Activated CD4-positive, alpha-beta memory T cell treated with anti-CD3 and anti-CD28 coated beads for 36 hours (primary cell): ENCODE data around the gene PLXDC2. TPM values are rescaled to one million over a fixed set of nuclear protein-coding genes. Genes with fewer than 3 reads are reported as not detected.

ENCODE experiments used
- CTCF ChIA-PET: fragments of 350-600 bp; sonication (Branson Sonifier 250); formaldehyde crosslinking; loops from one replicate; lab custom pipeline; 2021; ENCODE audit warnings: antibody characterized with exemption, inconsistent platforms; lab: Charles Lee
- POLR2A ChIA-PET: fragments of 350-600 bp; sonication (Branson Sonifier 250); formaldehyde crosslinking; loops from one replicate; lab custom pipeline; 2021; ENCODE audit warnings: antibody characterized with exemption; lab: Charles Lee
- DNase-seq: peaks from one replicate; pipeline ENCODE4 v3.0.0-alpha.2; 2020
- H3K27ac Mint-ChIP-seq: one replicate; pipeline ENCODE4 v1.8.0; 2021; ENCODE audit warnings: mixed read lengths
- H3K27me3 Mint-ChIP-seq: one replicate; pipeline ENCODE4 v1.8.0; 2021; ENCODE audit warnings: mixed read lengths
- H3K36me3 Mint-ChIP-seq: one replicate; pipeline ENCODE4 v1.8.0; 2021; ENCODE audit warnings: mixed read lengths
- H3K4me1 Mint-ChIP-seq: one replicate; pipeline ENCODE4 v1.8.0; 2021; ENCODE audit warnings: low read depth, mixed read lengths
- H3K4me3 Mint-ChIP-seq: one replicate; pipeline ENCODE4 v1.8.0; 2021; ENCODE audit warnings: mild to moderate bottlenecking, mixed read lengths
- H3K9me3 Mint-ChIP-seq: one replicate; pipeline ENCODE4 v1.8.0; 2021; ENCODE audit warnings: mixed read lengths
- intact Hi-C: fragments of 100-400 bp; cut with micrococcal nuclease; formaldehyde crosslinking; loops from one replicate; pipeline ENCODE4 v1.15.1; 2023
- total RNA-seq, 2 experiments: library from RNA; stranded (reverse); gene quantifications; one replicate each; pipeline ENCODE4 v1.2.3, GENCODE V29; 2021

PLXDC2 gene
- total RNA-seq, 2 experiments from 2014 or later, result not detected

- no peaks in the 10 kb centered on the region for H3K27me3 Mint-ChIP-seq
- no peak for DNase-seq
- H3K27ac Mint-ChIP-seq, result no peak overlapping the region
- H3K4me1 Mint-ChIP-seq, result no peaks in the 10 kb centered on the region
- no peak overlapping the region for H3K4me3 Mint-ChIP-seq
- ChIA-PET CTCF (no interaction called here), POLR2A (no interaction called here)
- no peaks in the 10 kb centered on the region for H3K36me3 Mint-ChIP-seq
- peaks cover 23% of the 10 kb centered on the region for H3K9me3 Mint-ChIP-seq
- intact Hi-C loops, result no loop called here
These were observed 259.5 kb downstream of the PLXDC2 start for GRCh38 chr10:20075713-20076112.

GRCh38 chr10:20084451-20084850 lies 268.2 kb downstream of the PLXDC2 start:
- POLR2A ChIA-PET, result no interaction called here
- no peaks in the 10 kb centered on the region for H3K27me3 Mint-ChIP-seq

GRCh38 chr10:20085115-20085514 lies 268.9 kb downstream of the PLXDC2 start:
- POLR2A ChIA-PET, result no interaction called here
- Mint-ChIP-seq H3K27ac (no peak overlapping the region), H3K27me3 (no peaks in the 10 kb centered on the region), H3K4me1 (no peaks in the 10 kb centered on the region), H3K36me3 (no peaks in the 10 kb centered on the region), H3K9me3 (peaks cover 3% of the 10 kb centered on the region), H3K4me3 (no peak overlapping the region)
- CTCF ChIA-PET, result no interaction called here
- DNase-seq, result no peak
- intact Hi-C loops, result no loop called here

More at GRCh38 chr10:20084451-20084850, 268.2 kb downstream of the PLXDC2 start:
- peaks cover 6% of the 10 kb centered on the region for H3K9me3 Mint-ChIP-seq
- no peak overlapping the region for H3K4me3 Mint-ChIP-seq
- CTCF ChIA-PET, result no interaction called here
- DNase-seq, result no peak
- no peak overlapping the region for H3K27ac Mint-ChIP-seq
- intact Hi-C loops, result no loop called here
- no peaks in the 10 kb centered on the region for H3K4me1 Mint-ChIP-seq
- no peaks in the 10 kb centered on the region for H3K36me3 Mint-ChIP-seq

- H3K36me3 Mint-ChIP-seq, result no peaks in the 10 kb centered on the region
- intact Hi-C loops, result no loop called here
- H3K4me3 Mint-ChIP-seq, result no peak overlapping the region
- H3K27ac Mint-ChIP-seq, result no peak overlapping the region
- H3K27me3 Mint-ChIP-seq, result no peaks in the 10 kb centered on the region
- ChIA-PET POLR2A (no interaction called here), CTCF (no interaction called here)
- H3K9me3 Mint-ChIP-seq, result peaks cover 2% of the 10 kb centered on the region
- no peaks in the 10 kb centered on the region for H3K4me1 Mint-ChIP-seq
- no peak for DNase-seq
These were observed 271.1 kb downstream of the PLXDC2 start for GRCh38 chr10:20087353-20087752.

- Mint-ChIP-seq H3K4me1 (no peaks in the 10 kb centered on the region), H3K27me3 (no peaks in the 10 kb centered on the region), H3K9me3 (peaks cover 2% of the 10 kb centered on the region), H3K4me3 (no peak overlapping the region), H3K36me3 (no peaks in the 10 kb centered on the region), H3K27ac (no peak overlapping the region)
- ChIA-PET CTCF (interaction anchor here (0.6 kb wide), 1 partner anchor 10 kb away, joined by 4 read pairs; no protein-coding TSS in a partner anchor), POLR2A (no interaction called here)
- DNase-seq, result no peak
- intact Hi-C loops, result no loop called here
These were observed 271.9 kb downstream of the PLXDC2 start for GRCh38 chr10:20088061-20088701.

- Mint-ChIP-seq H3K4me1 (no peaks in the 10 kb centered on the region), H3K27ac (no peak overlapping the region), H3K36me3 (no peaks in the 10 kb centered on the region), H3K4me3 (no peak overlapping the region), H3K9me3 (peaks cover 2% of the 10 kb centered on the region), H3K27me3 (no peaks in the 10 kb centered on the region)
- no peak for DNase-seq
- ChIA-PET CTCF (no interaction called here), POLR2A (no interaction called here)
- intact Hi-C loops, result no loop called here
These were observed 273.6 kb downstream of the PLXDC2 start for GRCh38 chr10:20089879-20090278.

GRCh38 chr10:20090831-20091230 lies 274.6 kb downstream of the PLXDC2 start:
- no peaks in the 10 kb centered on the region for H3K4me1 Mint-ChIP-seq
- no peak overlapping the region for H3K27ac Mint-ChIP-seq
- H3K27me3 Mint-ChIP-seq, result no peaks in the 10 kb centered on the region
- H3K9me3 Mint-ChIP-seq, result peaks cover 2% of the 10 kb centered on the region
- H3K36me3 Mint-ChIP-seq, result no peaks in the 10 kb centered on the region
- no peak for DNase-seq
- ChIA-PET POLR2A (no interaction called here), CTCF (no interaction called here)
- intact Hi-C loops, result no loop called here
- no peak overlapping the region for H3K4me3 Mint-ChIP-seq

- H3K4me1 Mint-ChIP-seq, result no peaks in the 10 kb centered on the region
- POLR2A ChIA-PET, result no interaction called here
- CTCF ChIA-PET, result no interaction called here
- no peaks in the 10 kb centered on the region for H3K27me3 Mint-ChIP-seq
- no peak for DNase-seq
- H3K9me3 Mint-ChIP-seq, result peaks cover 4% of the 10 kb centered on the region
- no peaks in the 10 kb centered on the region for H3K36me3 Mint-ChIP-seq
- H3K4me3 Mint-ChIP-seq, result no peak overlapping the region
- H3K27ac Mint-ChIP-seq, result no peak overlapping the region
- intact Hi-C loops, result no loop called here
These were observed 275.5 kb downstream of the PLXDC2 start for GRCh38 chr10:20091698-20092097.

GRCh38 chr10:20093600-20093999 lies 277.4 kb downstream of the PLXDC2 start:
- H3K27ac Mint-ChIP-seq, result no peak overlapping the region
- CTCF ChIA-PET, result no interaction called here

GRCh38 chr10:20094226-20094976 lies 278.2 kb downstream of the PLXDC2 start:
- POLR2A ChIA-PET, result no interaction called here
- peaks cover 4% of the 10 kb centered on the region for H3K9me3 Mint-ChIP-seq

More at GRCh38 chr10:20093600-20093999, 277.4 kb downstream of the PLXDC2 start:
- Mint-ChIP-seq H3K9me3 (peaks cover 4% of the 10 kb centered on the region), H3K4me3 (no peak overlapping the region), H3K36me3 (no peaks in the 10 kb centered on the region), H3K27me3 (no peaks in the 10 kb centered on the region), H3K4me1 (no peaks in the 10 kb centered on the region)
- POLR2A ChIA-PET, result no interaction called here
- DNase-seq, result no peak
- intact Hi-C loops, result no loop called here

GRCh38 chr10:20100171-20100570 lies 283.9 kb downstream of the PLXDC2 start:
- no peaks in the 10 kb centered on the region for H3K36me3 Mint-ChIP-seq
- ChIA-PET POLR2A (no interaction called here), CTCF (no interaction called here)
- no peaks in the 10 kb centered on the region for H3K27me3 Mint-ChIP-seq
- H3K9me3 Mint-ChIP-seq, result peaks cover 10% of the 10 kb centered on the region
- no peak overlapping the region for H3K4me3 Mint-ChIP-seq
- no peak for DNase-seq
- intact Hi-C loops, result no loop called here
- no peaks in the 10 kb centered on the region for H3K4me1 Mint-ChIP-seq
- no peak overlapping the region for H3K27ac Mint-ChIP-seq

More at GRCh38 chr10:20094226-20094976, 278.2 kb downstream of the PLXDC2 start:
- DNase-seq, result no peak
- H3K36me3 Mint-ChIP-seq, result no peaks in the 10 kb centered on the region
- no peak overlapping the region for H3K4me3 Mint-ChIP-seq
- H3K27me3 Mint-ChIP-seq, result no peaks in the 10 kb centered on the region
- intact Hi-C loops, result no loop called here
- H3K27ac Mint-ChIP-seq, result no peak overlapping the region
- CTCF ChIA-PET, result no interaction called here
- H3K4me1 Mint-ChIP-seq, result no peaks in the 10 kb centered on the region

- DNase-seq, result no peak
- POLR2A ChIA-PET, result no interaction called here
- CTCF ChIA-PET, result no interaction called here
- Mint-ChIP-seq H3K27ac (no peak overlapping the region), H3K27me3 (no peaks in the 10 kb centered on the region), H3K4me3 (no peak overlapping the region), H3K36me3 (no peaks in the 10 kb centered on the region), H3K4me1 (no peaks in the 10 kb centered on the region), H3K9me3 (peaks cover 8% of the 10 kb centered on the region)
- intact Hi-C loops, result no loop called here
These were observed 289.0 kb downstream of the PLXDC2 start for GRCh38 chr10:20105236-20105635.

GRCh38 chr10:20105931-20106330 lies 289.7 kb downstream of the PLXDC2 start:
- intact Hi-C loops, result no loop called here
- H3K4me1 Mint-ChIP-seq, result no peaks in the 10 kb centered on the region
- CTCF ChIA-PET, result no interaction called here

More at GRCh38 chr10:20105931-20106330, 289.7 kb downstream of the PLXDC2 start:
- H3K9me3 Mint-ChIP-seq, result peaks cover 8% of the 10 kb centered on the region
- POLR2A ChIA-PET, result no interaction called here
- DNase-seq, result no peak
- no peaks in the 10 kb centered on the region for H3K27me3 Mint-ChIP-seq
- no peak overlapping the region for H3K27ac Mint-ChIP-seq
- no peak overlapping the region for H3K4me3 Mint-ChIP-seq
- no peaks in the 10 kb centered on the region for H3K36me3 Mint-ChIP-seq
